Stimulated activated CD4-positive, alpha-beta T cell treated with anti-CD3 and anti-CD28 coated beads, TNF-alpha, amount 100 ng/mL, for 4 hours (primary cell): ENCODE measurements around the gene AMN.
"Not testable (repeated sequence)": the region's sequence is repeated elsewhere in the genome, so short reads cannot be mapped to it uniquely, and the experiment has no call there.

Source experiments
- DNase-seq, 3 experiments: peaks; one replicate each; pipeline ENCODE4 v3.0.0-alpha.2; 2020; ENCODE audit warnings: low read depth in 3 of 3

AMN gene

GRCh38 chr14:102922490-102923200 is at the start of gene AMN:
AMN (plus strand) TSS chr14:102922663; CDS start chr14:102922689, 26 bp downstream.
- no peak for DNase-seq

GRCh38 chr14:102873131-102873530 is 49.3 kb upstream of the AMN start:
- DNase-seq: no peak

- DNase-seq: no peak
Observed at GRCh38 chr14:102873546-102874061, 48.9 kb upstream of the AMN start.

- no peak for DNase-seq
Observed at GRCh38 chr14:102875652-102876051, 46.8 kb upstream of the AMN start.

- DNase-seq: not testable (repeated sequence)
Observed at GRCh38 chr14:102877511-102877910, 45.0 kb upstream of the AMN start.

GRCh38 chr14:102878174-102878969 is 44.1 kb upstream of the AMN start:
- DNase-seq: no peak

GRCh38 chr14:102878970-102879460 is 43.4 kb upstream of the AMN start:
- no peak for DNase-seq

GRCh38 chr14:102882226-102882906 is 40.1 kb upstream of the AMN start:
- DNase-seq: no peak

- no peak for DNase-seq
Observed at GRCh38 chr14:102883089-102883541, 39.3 kb upstream of the AMN start.

- DNase-seq: no peak
Observed at GRCh38 chr14:102883554-102883953, 38.9 kb upstream of the AMN start.

GRCh38 chr14:102885737-102886447 is 36.6 kb upstream of the AMN start:
- DNase-seq: no peak

GRCh38 chr14:102888748-102889147 is 33.7 kb upstream of the AMN start:
- DNase-seq: no peak

GRCh38 chr14:102889615-102890014 is 32.8 kb upstream of the AMN start:
- DNase-seq: no peak

GRCh38 chr14:102891111-102891510 is 31.4 kb upstream of the AMN start:
- no peak for DNase-seq

- DNase-seq: no peak
Observed at GRCh38 chr14:102891556-102891955, 30.9 kb upstream of the AMN start.

GRCh38 chr14:102892651-102893050 is 29.8 kb upstream of the AMN start:
- DNase-seq: no peak

GRCh38 chr14:102893452-102893851 is 29.0 kb upstream of the AMN start:
- DNase-seq: no peak

GRCh38 chr14:102896735-102897134 is 25.7 kb upstream of the AMN start:
- DNase-seq: not testable (repeated sequence)

- no peak for DNase-seq
Observed at GRCh38 chr14:102897299-102898027, 25.0 kb upstream of the AMN start.

GRCh38 chr14:102898298-102898697 is 24.2 kb upstream of the AMN start:
- no peak for DNase-seq
